ENCODE measurements around the gene HLA-G. TPM values are rescaled to one million over a fixed set of nuclear protein-coding genes. Genes with fewer than 3 reads are reported as not detected.

HLA-G gene
- total and polyA plus RNA-seq, 2 donors (not counting 3 experiments of a cell fraction or from before 2014, with no cell fraction given): 0.24 TPM; not detected in 1

GRCh38 chr6:29791786-29792122 is 35.9 kb upstream of the HLA-G start:
- dilution Hi-C loops (cut with MboI; ENCODE audit: extremely low pct_ligation_motif_present, low sequenced_read_pairs): loop anchor here (10.0 kb wide), 1 partner anchor 163 kb away; no protein-coding TSS in a partner anchor
- no peaks in the 10 kb centered on the region for H3K9me1 ChIP-seq (replicated peaks; ENCODE audit: control insufficient read depth, extremely low read depth, insufficient read depth, low read length)
- H3K4me3 ChIP-seq (replicated peaks in 1 of 3; ENCODE audit: insufficient read depth in 1 of 3, low read depth in 1 of 3, low read length in 3 of 3): no peak overlapping the region
- ChIA-PET CTCF (interaction anchor here (1.0 to 1.9 kb wide), 6 partner anchors 13 to 138 kb away, joined by 3 to 21 read pairs (median 4); no protein-coding TSS in a partner anchor), POLR2A (no interaction called here)
- no peak overlapping the region for H2AFZ ChIP-seq (ENCODE audit: low read depth, low read length)
- TF ChIP-seq MYC (IDR thresholded peaks at IDR 0.05; ENCODE audit: low read depth, low read length): no peak
- no peak for TF ChIP-seq JUN (IDR thresholded peaks at IDR 0.05; ENCODE audit: borderline replicate concordance, insufficient read depth, insufficient read length, low read depth)
- no peak for TF ChIP-seq POLR2AphosphoS5 (IDR thresholded peaks at IDR 0.05; ENCODE audit: insufficient read depth, low read depth, low read length)
- no peak for TF ChIP-seq MAX (IDR thresholded peaks at IDR 0.05; ENCODE audit: insufficient read depth, insufficient read length)
- no peak overlapping the region for H3K4me2 ChIP-seq (ENCODE audit: insufficient read depth, low read length)
- BruUV-seq (replicated peaks): no TSS peak
- intact Hi-C loops (cut with micrococcal nuclease): loop anchor here (1.0 to 5.0 kb wide), 3 partner anchors 39 to 89 kb away; no protein-coding TSS in a partner anchor
- H4K20me1 ChIP-seq (replicated peaks; ENCODE audit: control insufficient read depth, extremely low read depth, insufficient read depth, low read length): no peaks in the 10 kb centered on the region
- H3K36me3 ChIP-seq (ENCODE audit: control insufficient read depth in 2 of 2, extremely low read depth in 1 of 2, insufficient read depth in 2 of 2, low read length in 2 of 2): no peaks in the 10 kb centered on the region
- H3K27me3 ChIP-seq (ENCODE audit: control insufficient read depth in 2 of 2, insufficient read depth in 2 of 2, low read length in 2 of 2): peaks cover 29 to 59% of the 10 kb centered on the region in 2 experiments
- no peaks in the 10 kb centered on the region for H3K4me1 ChIP-seq (ENCODE audit: control insufficient read depth, extremely low read depth, insufficient read depth, low read length)
- no peak overlapping the region for H3K27ac ChIP-seq (ENCODE audit: insufficient read depth, low read depth, low read length)
- DNase-seq (ENCODE audit: low read depth, low spot score): no peak
- H3K79me2 ChIP-seq (ENCODE audit: control insufficient read depth, insufficient read depth, low read length): no peaks in the 10 kb centered on the region
- H3K9ac ChIP-seq (replicated peaks; ENCODE audit: extremely low read depth, insufficient read depth, low read length): no peak overlapping the region
- FAIRE-seq: no peak
- H3K9me3 ChIP-seq (replicated peaks; ENCODE audit: control insufficient read depth, insufficient read depth, low read length): no peaks in the 10 kb centered on the region

- no peaks in the 10 kb centered on the region for H3K4me1 ChIP-seq (ENCODE audit: control insufficient read depth, extremely low read depth, insufficient read depth, low read length)
- no peak overlapping the region for H3K9ac ChIP-seq (replicated peaks; ENCODE audit: extremely low read depth, insufficient read depth, low read length)
- H3K36me3 ChIP-seq (ENCODE audit: control insufficient read depth in 2 of 2, extremely low read depth in 1 of 2, insufficient read depth in 2 of 2, low read length in 2 of 2): no peaks in the 10 kb centered on the region
- TF ChIP-seq GATA2 (IDR thresholded peaks at IDR 0.05; ENCODE audit: insufficient read depth, insufficient read length, low read depth, low read length) (no peak), CTCF (IDR thresholded peaks at IDR 0.05; ENCODE audit: extremely low read depth in 1 of 2, insufficient read depth in 1 of 2, low read depth in 1 of 2, low read length in 2 of 2) (peak; percentile 44 to 73), EZH2 (IDR thresholded peaks at IDR 0.05; ENCODE audit: borderline replicate concordance, low read depth, low read length, severe bottlenecking) (peak; percentile 87)
- no peaks in the 10 kb centered on the region for H4K20me1 ChIP-seq (replicated peaks; ENCODE audit: control insufficient read depth, extremely low read depth, insufficient read depth, low read length)
- H3K27me3 ChIP-seq (ENCODE audit: control insufficient read depth in 2 of 2, insufficient read depth in 2 of 2, low read length in 2 of 2): peaks cover 31 to 62% of the 10 kb centered on the region in 2 experiments
- H3K4me3 ChIP-seq (replicated peaks in 1 of 3; ENCODE audit: insufficient read depth in 1 of 3, low read depth in 1 of 3, low read length in 3 of 3): peak overlapping the region in 2 of 3 experiments; percentile 7 to 51
- H3K9me1 ChIP-seq (replicated peaks; ENCODE audit: control insufficient read depth, extremely low read depth, insufficient read depth, low read length): no peaks in the 10 kb centered on the region
- H3K79me2 ChIP-seq (ENCODE audit: control insufficient read depth, insufficient read depth, low read length): no peaks in the 10 kb centered on the region
- POLR2A ChIA-PET: no interaction called here
- DNase-seq (ENCODE audit: low read depth, low spot score) (peak; percentile 9), FAIRE-seq (peak; percentile 69)
- no peaks in the 10 kb centered on the region for H3K9me3 ChIP-seq (replicated peaks; ENCODE audit: control insufficient read depth, insufficient read depth, low read length)
- peak overlapping the region; percentile 73 for H2AFZ ChIP-seq (ENCODE audit: low read depth, low read length)
- CTCF ChIA-PET: interaction anchor here (1.0 to 1.9 kb wide), 5 partner anchors 13 to 54 kb away, joined by 3 to 21 read pairs (median 4); no protein-coding TSS in a partner anchor
- dilution Hi-C loops (cut with MboI; ENCODE audit: extremely low pct_ligation_motif_present, low sequenced_read_pairs) (loop anchor here (10.0 kb wide), 1 partner anchor 162 kb away; no protein-coding TSS in a partner anchor), intact Hi-C loops (cut with micrococcal nuclease) (loop anchor here (1.0 to 5.0 kb wide), 3 partner anchors 40 to 90 kb away; no protein-coding TSS in a partner anchor)
- H3K4me2 ChIP-seq (ENCODE audit: insufficient read depth, low read length): peak overlapping the region; percentile 77
- no TSS peak for BruUV-seq (replicated peaks)
- H3K27ac ChIP-seq (ENCODE audit: insufficient read depth, low read depth, low read length): no peak overlapping the region
These were observed 35.2 kb upstream of the HLA-G start for GRCh38 chr6:29792123-29793035.

Measured in endothelial cell of umbilical vein (primary cell).